Gastrocnemius medialis (tissue), 4 donors: ENCODE results near the gene C10orf90. TPM values are rescaled to one million over a fixed set of nuclear protein-coding genes. Genes with fewer than 3 reads are reported as not detected.

Experiments
- ATAC-seq, 2 donors: fragments of 150-250 bp; one replicate each; pipeline ENCODE4 v1.9.1; 2016
- DNase-seq, 2 donors: peaks; one replicate each; pipeline ENCODE4 v3.0.0-alpha.2; 2019
- H3K27ac ChIP-seq, 4 donors: fragments of 200-600 bp; sonication (generic); 1 replicate in 1 of 4; 2 replicates in 3 of 4; pipeline ENCODE4 v1.5.1; 2016 to 2018; ENCODE audit warnings: mild to moderate bottlenecking in 2 of 4, moderate library complexity in 1 of 4
- H3K27me3 ChIP-seq, 3 donors: fragments of 200-600 bp; sonication (generic) in 2 of 3; 1 replicate in 1 of 3; 2 replicates in 2 of 3; pipeline versions ENCODE4 v1.5.1 to v1.6.0; 2016 to 2019; ENCODE audit warnings: mild to moderate bottlenecking in 1 of 3, moderate library complexity in 1 of 3
- H3K36me3 ChIP-seq, 2 donors: fragments of 200-600 bp; sonication (generic) in 1 of 2; one replicate each; pipeline ENCODE4 v1.5.1; 2017 to 2018
- H3K4me1 ChIP-seq, 2 donors: fragments of 200-600 bp; sonication (generic) in 1 of 2; one replicate each; pipeline ENCODE4 v1.5.1; 2016 to 2017; ENCODE audit warnings: mild to moderate bottlenecking in 2 of 2
- H3K4me3 ChIP-seq, 4 donors: fragments of 200-600 bp; sonication (generic) in 3 of 4; 1 replicate in 1 of 4; 2 replicates in 3 of 4; pipeline ENCODE4 v1.5.1; 2016 to 2019; ENCODE audit warnings: mild to moderate bottlenecking in 2 of 4
- H3K9me3 ChIP-seq, 3 donors: fragments of 200-600 bp; sonication (generic) in 2 of 3; 1 replicate in 1 of 3; 2 replicates in 2 of 3; pipeline ENCODE4 v1.5.1; 2016 to 2019
- CTCF ChIP-seq, 5 experiments: fragments of 450-650 bp in 3 of 5; fragments of 200-600 bp in 2 of 5; sonication (generic) in 2 of 5; IDR thresholded peaks in 4 of 5; conservative IDR thresholded peaks in 1 of 5; 1 replicate in 4 of 5; 2 replicates in 1 of 5; pipeline ENCODE4 v1.5.1; 2016 to 2019; ENCODE audit warnings: antibody characterized with exemption in 5 of 5, mild to moderate bottlenecking in 3 of 5, moderate library complexity in 3 of 5
- POLR2A ChIP-seq, 2 donors: fragments of 450-650 bp; IDR thresholded peaks; one replicate each; pipeline ENCODE4 v1.6.1; 2017; ENCODE audit warnings: antibody characterized with exemption in 2 of 2, mild to moderate bottlenecking in 2 of 2, moderate library complexity in 2 of 2
- in situ Hi-C, 4 donors: fragments of 200-750 bp; cut with MboI; loops; one replicate each; pipeline versions ENCODE4 v1.15.0 to v1.8.0; 2017; ENCODE audit warnings: low sequenced_read_pairs in 4 of 4
- intact Hi-C: fragments of 100-400 bp; cut with DNase I; formaldehyde crosslinking; loops from one replicate; pipeline ENCODE4 v1.15.1; 2023; ENCODE audit warnings: low total_unique reads
- total RNA-seq, 4 donors: library from RNA; depleted of rRNA; stranded (reverse); fragments of >200 nt; gene quantifications; one replicate each; pipeline versions ENCODE4 v1.1.0 to v1.2.3, GENCODE V29; 2016

C10orf90 gene
- total RNA-seq, 4 donors from 2014 or later: not detected

- intact Hi-C loops: no loop called here
- in situ Hi-C loops: loop anchor here in 1 of 4 donors (10.0 kb wide), 1 partner anchor 231 kb away; no protein-coding TSS in a partner anchor
These were observed 6.6 kb downstream of the C10orf90 start for GRCh38 chr10:126663880-126664279.

GRCh38 chr10:126663328-126663727 lies 7.2 kb downstream of the C10orf90 start:
- ATAC-seq (peak; percentile 62 to 82), DNase-seq (peak; percentile 31 to 43)
- Histone ChIP-seq H3K4me3 (no peak overlapping the region), H3K27me3 (peaks cover 0 to 2% (median 0%) of the 10 kb centered on the region in 3 donors), H3K4me1 (no peaks in the 10 kb centered on the region), H3K27ac (peak overlapping the region in 2 of 4 donors; percentile 31 to 46), H3K36me3 (no peaks in the 10 kb centered on the region), H3K9me3 (no peaks in the 10 kb centered on the region)
- no peak for TF ChIP-seq CTCF (IDR thresholded peaks at IDR 0.05 in 4 of 5, conservative IDR thresholded peaks at IDR 0.05 in 1 of 5)
- peak in 1 of 2 donors; percentile 21 for TF ChIP-seq POLR2A (IDR thresholded peaks at IDR 0.05)
- intact Hi-C loops: no loop called here
- in situ Hi-C loops: loop anchor here in 1 of 4 donors (10.0 kb wide), 1 partner anchor 231 kb away; no protein-coding TSS in a partner anchor

More at GRCh38 chr10:126663880-126664279, 6.6 kb downstream of the C10orf90 start:
- Histone ChIP-seq H3K36me3 (no peaks in the 10 kb centered on the region), H3K27me3 (peaks cover 0 to 2% (median 0%) of the 10 kb centered on the region in 3 donors), H3K27ac (peak overlapping the region in 1 of 4 donors; percentile 17), H3K4me1 (no peaks in the 10 kb centered on the region), H3K4me3 (no peak overlapping the region), H3K9me3 (no peaks in the 10 kb centered on the region)
- DNase-seq: no peak
- TF ChIP-seq POLR2A (IDR thresholded peaks at IDR 0.05) (no peak), CTCF (IDR thresholded peaks at IDR 0.05 in 4 of 5, conservative IDR thresholded peaks at IDR 0.05 in 1 of 5) (no peak)
- ATAC-seq: no peak

- Histone ChIP-seq H3K27me3 (peaks cover 0 to 2% (median 0%) of the 10 kb centered on the region in 3 donors), H3K36me3 (no peaks in the 10 kb centered on the region), H3K27ac (peak overlapping the region in 1 of 4 donors; percentile 10), H3K9me3 (no peaks in the 10 kb centered on the region), H3K4me1 (no peaks in the 10 kb centered on the region), H3K4me3 (no peak overlapping the region)
- ATAC-seq (peak in 1 of 2 donors; percentile 16), DNase-seq (no peak)
- intact Hi-C loops (no loop called here), in situ Hi-C loops (loop anchor here in 1 of 4 donors (10.0 kb wide), 1 partner anchor 233 kb away; no protein-coding TSS in a partner anchor)
- TF ChIP-seq CTCF (IDR thresholded peaks at IDR 0.05 in 4 of 5, conservative IDR thresholded peaks at IDR 0.05 in 1 of 5) (no peak), POLR2A (IDR thresholded peaks at IDR 0.05) (no peak)
These were observed 8.5 kb downstream of the C10orf90 start for GRCh38 chr10:126661841-126662515.

- ATAC-seq (no peak), DNase-seq (no peak)
- no peaks in the 10 kb centered on the region for H3K4me1 ChIP-seq
- intact Hi-C loops (no loop called here), in situ Hi-C loops (loop anchor here in 1 of 4 donors (10.0 kb wide), 1 partner anchor 233 kb away; no protein-coding TSS in a partner anchor)
- TF ChIP-seq CTCF (IDR thresholded peaks at IDR 0.05 in 4 of 5, conservative IDR thresholded peaks at IDR 0.05 in 1 of 5): no peak
- no peak for TF ChIP-seq POLR2A (IDR thresholded peaks at IDR 0.05)
- no peak overlapping the region for H3K27ac ChIP-seq
- peaks cover 0 to 2% (median 0%) of the 10 kb centered on the region in 3 donors for H3K27me3 ChIP-seq
- no peaks in the 10 kb centered on the region for H3K9me3 ChIP-seq
- no peaks in the 10 kb centered on the region for H3K36me3 ChIP-seq
- no peak overlapping the region for H3K4me3 ChIP-seq
These were observed 9.1 kb downstream of the C10orf90 start for GRCh38 chr10:126661356-126661755.
